ENCODE measurements around the gene CCT5. TPM values are rescaled to one million over a fixed set of nuclear protein-coding genes. Genes with fewer than 3 reads are reported as not detected.
"Not testable (repeated sequence)": the region's sequence is repeated elsewhere in the genome, so short reads cannot be mapped to it uniquely, and the experiment has no call there.

Gene CCT5
- total RNA-seq, 1 donor from 2014 or later, result 212 TPM

GRCh38 chr5:10272053-10272874 lies 22.2 kb downstream of the CCT5 start:
- H3K4me3 ChIP-seq (ENCODE audit: low read length in 3 of 3), result no peak overlapping the region
- no peak overlapping the region for H3K27ac ChIP-seq (ENCODE audit: low read depth, low read length)
- no peaks in the 10 kb centered on the region for H3K9me3 ChIP-seq (ENCODE audit: control insufficient read depth in 3 of 3, low read length in 3 of 3)
- peaks cover 0 to 4% (median 0%) of the 10 kb centered on the region in 3 donors for H3K4me1 ChIP-seq (ENCODE audit: control insufficient read depth in 3 of 3, insufficient read depth in 3 of 3, low read length in 3 of 3)
- peaks cover 0 to 5% (median 0%) of the 10 kb centered on the region in 3 donors for H3K36me3 ChIP-seq (ENCODE audit: control insufficient read depth in 3 of 3, insufficient read depth in 3 of 3, low read length in 3 of 3)
- no peak overlapping the region for H3K9ac ChIP-seq (ENCODE audit: low read depth in 1 of 3, low read length in 3 of 3)
- no peaks in the 10 kb centered on the region for H3K27me3 ChIP-seq (ENCODE audit: control insufficient read depth in 3 of 3, insufficient read depth in 3 of 3, low read length in 3 of 3)

GRCh38 chr5:10272875-10273209 lies 22.8 kb downstream of the CCT5 start:
- not testable (repeated sequence) for H3K36me3 ChIP-seq (ENCODE audit: control insufficient read depth in 3 of 3, insufficient read depth in 3 of 3, low read length in 3 of 3); H3K27me3 ChIP-seq (ENCODE audit: control insufficient read depth in 3 of 3, insufficient read depth in 3 of 3, low read length in 3 of 3); H3K4me1 ChIP-seq (ENCODE audit: control insufficient read depth in 3 of 3, insufficient read depth in 3 of 3, low read length in 3 of 3); H3K9ac ChIP-seq (ENCODE audit: low read depth in 1 of 3, low read length in 3 of 3); H3K27ac ChIP-seq (ENCODE audit: low read depth, low read length); H3K9me3 ChIP-seq (ENCODE audit: control insufficient read depth in 3 of 3, low read length in 3 of 3); H3K4me3 ChIP-seq (ENCODE audit: low read length in 3 of 3)

- no peaks in the 10 kb centered on the region for H3K27me3 ChIP-seq (ENCODE audit: control insufficient read depth in 3 of 3, insufficient read depth in 3 of 3, low read length in 3 of 3)
- H3K27ac ChIP-seq (ENCODE audit: low read depth, low read length), result no peak overlapping the region
- H3K4me3 ChIP-seq (ENCODE audit: low read length in 3 of 3), result no peak overlapping the region
- no peaks in the 10 kb centered on the region for H3K9me3 ChIP-seq (ENCODE audit: control insufficient read depth in 3 of 3, low read length in 3 of 3)
- H3K36me3 ChIP-seq (ENCODE audit: control insufficient read depth in 3 of 3, insufficient read depth in 3 of 3, low read length in 3 of 3), result peaks cover 6 to 21% (median 20%) of the 10 kb centered on the region in 3 donors
- no peaks in the 10 kb centered on the region for H3K4me1 ChIP-seq (ENCODE audit: control insufficient read depth in 3 of 3, insufficient read depth in 3 of 3, low read length in 3 of 3)
- H3K9ac ChIP-seq (ENCODE audit: low read depth in 1 of 3, low read length in 3 of 3), result no peak overlapping the region
Observed at GRCh38 chr5:10275460-10275859, 25.4 kb downstream of the CCT5 start.

- H3K9ac ChIP-seq (ENCODE audit: low read depth in 1 of 3, low read length in 3 of 3), result no peak overlapping the region
- H3K9me3 ChIP-seq (ENCODE audit: control insufficient read depth in 3 of 3, low read length in 3 of 3), result no peaks in the 10 kb centered on the region
- H3K27ac ChIP-seq (ENCODE audit: low read depth, low read length), result no peak overlapping the region
- H3K4me1 ChIP-seq (ENCODE audit: control insufficient read depth in 3 of 3, insufficient read depth in 3 of 3, low read length in 3 of 3), result no peaks in the 10 kb centered on the region
- peaks cover 6 to 23% (median 22%) of the 10 kb centered on the region in 3 donors for H3K36me3 ChIP-seq (ENCODE audit: control insufficient read depth in 3 of 3, insufficient read depth in 3 of 3, low read length in 3 of 3)
- no peaks in the 10 kb centered on the region for H3K27me3 ChIP-seq (ENCODE audit: control insufficient read depth in 3 of 3, insufficient read depth in 3 of 3, low read length in 3 of 3)
- no peak overlapping the region for H3K4me3 ChIP-seq (ENCODE audit: low read length in 3 of 3)
Observed at GRCh38 chr5:10275991-10276390, 25.9 kb downstream of the CCT5 start.

- Histone ChIP-seq H3K27ac (ENCODE audit: low read depth, low read length) (no peak overlapping the region), H3K4me3 (ENCODE audit: low read length in 3 of 3) (no peak overlapping the region)
Observed at GRCh38 chr5:10276691-10277090, 26.6 kb downstream of the CCT5 start.

GRCh38 chr5:10277773-10278630 lies 27.9 kb downstream of the CCT5 start:
- no peaks in the 10 kb centered on the region for H3K4me1 ChIP-seq (ENCODE audit: control insufficient read depth in 3 of 3, insufficient read depth in 3 of 3, low read length in 3 of 3)
- H3K27ac ChIP-seq (ENCODE audit: low read depth, low read length), result no peak overlapping the region
- H3K27me3 ChIP-seq (ENCODE audit: control insufficient read depth in 3 of 3, insufficient read depth in 3 of 3, low read length in 3 of 3), result no peaks in the 10 kb centered on the region
- no peaks in the 10 kb centered on the region for H3K9me3 ChIP-seq (ENCODE audit: control insufficient read depth in 3 of 3, low read length in 3 of 3)
- H3K9ac ChIP-seq (ENCODE audit: low read depth in 1 of 3, low read length in 3 of 3), result no peak overlapping the region
- no peak overlapping the region for H3K4me3 ChIP-seq (ENCODE audit: low read length in 3 of 3)
- H3K36me3 ChIP-seq (ENCODE audit: control insufficient read depth in 3 of 3, insufficient read depth in 3 of 3, low read length in 3 of 3), result peaks cover 6 to 29% (median 29%) of the 10 kb centered on the region in 3 donors

More at GRCh38 chr5:10276691-10277090, 26.6 kb downstream of the CCT5 start:
- peaks cover 6 to 29% (median 29%) of the 10 kb centered on the region in 3 donors for H3K36me3 ChIP-seq (ENCODE audit: control insufficient read depth in 3 of 3, insufficient read depth in 3 of 3, low read length in 3 of 3)
- no peaks in the 10 kb centered on the region for H3K27me3 ChIP-seq (ENCODE audit: control insufficient read depth in 3 of 3, insufficient read depth in 3 of 3, low read length in 3 of 3)
- H3K9me3 ChIP-seq (ENCODE audit: control insufficient read depth in 3 of 3, low read length in 3 of 3), result no peaks in the 10 kb centered on the region
- no peaks in the 10 kb centered on the region for H3K4me1 ChIP-seq (ENCODE audit: control insufficient read depth in 3 of 3, insufficient read depth in 3 of 3, low read length in 3 of 3)
- H3K9ac ChIP-seq (ENCODE audit: low read depth in 1 of 3, low read length in 3 of 3), result no peak overlapping the region

- Histone ChIP-seq H3K9me3 (ENCODE audit: control insufficient read depth in 3 of 3, low read length in 3 of 3) (no peaks in the 10 kb centered on the region), H3K4me3 (ENCODE audit: low read length in 3 of 3) (no peak overlapping the region), H3K4me1 (ENCODE audit: control insufficient read depth in 3 of 3, insufficient read depth in 3 of 3, low read length in 3 of 3) (no peaks in the 10 kb centered on the region), H3K27ac (ENCODE audit: low read depth, low read length) (no peak overlapping the region), H3K27me3 (ENCODE audit: control insufficient read depth in 3 of 3, insufficient read depth in 3 of 3, low read length in 3 of 3) (no peaks in the 10 kb centered on the region), H3K36me3 (ENCODE audit: control insufficient read depth in 3 of 3, insufficient read depth in 3 of 3, low read length in 3 of 3) (peaks cover 6 to 29% (median 29%) of the 10 kb centered on the region in 3 donors), H3K9ac (ENCODE audit: low read depth in 1 of 3, low read length in 3 of 3) (no peak overlapping the region)
Observed at GRCh38 chr5:10278658-10279279, 28.7 kb downstream of the CCT5 start.

- Histone ChIP-seq H3K36me3 (ENCODE audit: control insufficient read depth in 3 of 3, insufficient read depth in 3 of 3, low read length in 3 of 3) (peaks cover 6 to 29% (median 29%) of the 10 kb centered on the region in 3 donors), H3K4me3 (ENCODE audit: low read length in 3 of 3) (no peak overlapping the region)
Observed at GRCh38 chr5:10279328-10279727, 29.2 kb downstream of the CCT5 start.

GRCh38 chr5:10279925-10280720 lies 30.0 kb downstream of the CCT5 start:
- H3K9ac ChIP-seq (ENCODE audit: low read depth in 1 of 3, low read length in 3 of 3), result no peak overlapping the region
- H3K9me3 ChIP-seq (ENCODE audit: control insufficient read depth in 3 of 3, low read length in 3 of 3), result no peaks in the 10 kb centered on the region
- peaks cover 6 to 29% (median 29%) of the 10 kb centered on the region in 3 donors for H3K36me3 ChIP-seq (ENCODE audit: control insufficient read depth in 3 of 3, insufficient read depth in 3 of 3, low read length in 3 of 3)
- no peaks in the 10 kb centered on the region for H3K27me3 ChIP-seq (ENCODE audit: control insufficient read depth in 3 of 3, insufficient read depth in 3 of 3, low read length in 3 of 3)
- peaks cover 0 to 2% (median 0%) of the 10 kb centered on the region in 3 donors for H3K4me1 ChIP-seq (ENCODE audit: control insufficient read depth in 3 of 3, insufficient read depth in 3 of 3, low read length in 3 of 3)
- H3K27ac ChIP-seq (ENCODE audit: low read depth, low read length), result no peak overlapping the region
- no peak overlapping the region for H3K4me3 ChIP-seq (ENCODE audit: low read length in 3 of 3)

More at GRCh38 chr5:10279328-10279727, 29.2 kb downstream of the CCT5 start:
- Histone ChIP-seq H3K27ac (ENCODE audit: low read depth, low read length) (no peak overlapping the region), H3K4me1 (ENCODE audit: control insufficient read depth in 3 of 3, insufficient read depth in 3 of 3, low read length in 3 of 3) (no peaks in the 10 kb centered on the region), H3K9me3 (ENCODE audit: control insufficient read depth in 3 of 3, low read length in 3 of 3) (no peaks in the 10 kb centered on the region), H3K9ac (ENCODE audit: low read depth in 1 of 3, low read length in 3 of 3) (no peak overlapping the region), H3K27me3 (ENCODE audit: control insufficient read depth in 3 of 3, insufficient read depth in 3 of 3, low read length in 3 of 3) (no peaks in the 10 kb centered on the region)

All from skeletal muscle tissue (tissue), 4 donors.